OCI-LY3 (cell line): ENCODE results near the gene PJVK.

Source experiments
- H2AFZ ChIP-seq: fragments of 200-600, 300-600 bp; shearing (Covaris generic); 2 replicates; pipeline ENCODE4 v1.6.0; 2014; ENCODE audit warnings: antibody characterized with exemption, low read depth, low read length
- H3K27ac ChIP-seq: fragments of 200-600, 300-600 bp; sonication (generic); 2 replicates; pipeline ENCODE4 v1.5.1; 2014; ENCODE audit warnings: mild to moderate bottlenecking, low read length, moderate library complexity, mixed read lengths
- H3K27me3 ChIP-seq: fragments of 200-600, 300-600 bp; sonication (generic); 2 replicates; pipeline ENCODE4 v1.6.1; 2014; ENCODE audit warnings: low read depth, low read length, mixed read lengths
- H3K36me3 ChIP-seq: fragments of 200-600, 300-600 bp; sonication (generic); replicated peaks from 2 replicates; pipeline ENCODE3; 2014; ENCODE audit warnings: low read depth, low read length, mixed read lengths
- H3K4me1 ChIP-seq: fragments of 300-600, 200-600 bp; sonication (generic); 2 replicates; pipeline ENCODE4 v1.6.1; 2014; ENCODE audit warnings: low read length, mixed read lengths
- H3K4me2 ChIP-seq: fragments of 200-600, 300-600 bp; sonication (generic); 2 replicates; pipeline ENCODE4 v1.6.1; 2014; ENCODE audit warnings: low read length, mixed read lengths
- H3K4me3 ChIP-seq: fragments of 300-600, 200-600 bp; sonication (generic); 2 replicates; pipeline ENCODE4 v1.5.1; 2014; ENCODE audit warnings: antibody characterized with exemption, mild to moderate bottlenecking, low read length, moderate library complexity
- H3K79me2 ChIP-seq: fragments of 300-600, 200-600 bp; shearing (Covaris generic); 2 replicates; pipeline ENCODE4 v1.6.1; 2014; ENCODE audit warnings: mild to moderate bottlenecking, low read length, mixed read lengths
- H3K9ac ChIP-seq: fragments of 300-600, 200-600 bp; shearing (Covaris generic); 2 replicates; pipeline ENCODE4 v1.6.0; 2014; ENCODE audit warnings: mild to moderate bottlenecking, low read length, moderate library complexity
- H3K9me3 ChIP-seq: fragments of 200-600, 300-600 bp; shearing (Covaris generic); 2 replicates; pipeline ENCODE4 v1.6.1; 2014; ENCODE audit warnings: low read length, mixed read lengths; ENCODE audit not compliant: insufficient read depth
- H4K20me1 ChIP-seq: fragments of 200-600, 300-600 bp; sonication (generic); 2 replicates; pipeline ENCODE4 v1.6.1; 2016; ENCODE audit warnings: low read length, mixed read lengths; ENCODE audit not compliant: insufficient read depth
- EZH2phosphoT487 ChIP-seq: fragments of 200-600 bp; shearing (Covaris generic); IDR thresholded peaks from 2 replicates; pipeline ENCODE4 v1.6.1; 2018; ENCODE audit warnings: antibody characterized with exemption, mixed run types, low read depth
- TF ChIP-seq, protein P1 (sequence below): fragments of 200-600, 300-600 bp; sonication (generic); IDR thresholded peaks from 2 replicates; pipeline ENCODE4 v1.5.1; 2014; ENCODE audit warnings: antibody characterized with exemption, low read length, low read depth

The PJVK gene

GRCh38 chr2:178429336-178429735, 21.8 kb upstream of the PJVK start:
- Histone ChIP-seq H3K4me1 (no peaks in the 10 kb centered on the region), H3K79me2 (no peaks in the 10 kb centered on the region), H3K9ac (no peak overlapping the region), H2AFZ (no peak overlapping the region), H3K9me3 (no peaks in the 10 kb centered on the region), H4K20me1 (no peaks in the 10 kb centered on the region), H3K36me3 (peaks cover 83% of the 10 kb centered on the region), H3K27me3 (no peaks in the 10 kb centered on the region), H3K4me3 (no peak overlapping the region), H3K4me2 (no peak overlapping the region), H3K27ac (no peak overlapping the region)
- TF ChIP-seq EZH2phosphoT487, result no peak
- TF ChIP-seq, protein P1, sequence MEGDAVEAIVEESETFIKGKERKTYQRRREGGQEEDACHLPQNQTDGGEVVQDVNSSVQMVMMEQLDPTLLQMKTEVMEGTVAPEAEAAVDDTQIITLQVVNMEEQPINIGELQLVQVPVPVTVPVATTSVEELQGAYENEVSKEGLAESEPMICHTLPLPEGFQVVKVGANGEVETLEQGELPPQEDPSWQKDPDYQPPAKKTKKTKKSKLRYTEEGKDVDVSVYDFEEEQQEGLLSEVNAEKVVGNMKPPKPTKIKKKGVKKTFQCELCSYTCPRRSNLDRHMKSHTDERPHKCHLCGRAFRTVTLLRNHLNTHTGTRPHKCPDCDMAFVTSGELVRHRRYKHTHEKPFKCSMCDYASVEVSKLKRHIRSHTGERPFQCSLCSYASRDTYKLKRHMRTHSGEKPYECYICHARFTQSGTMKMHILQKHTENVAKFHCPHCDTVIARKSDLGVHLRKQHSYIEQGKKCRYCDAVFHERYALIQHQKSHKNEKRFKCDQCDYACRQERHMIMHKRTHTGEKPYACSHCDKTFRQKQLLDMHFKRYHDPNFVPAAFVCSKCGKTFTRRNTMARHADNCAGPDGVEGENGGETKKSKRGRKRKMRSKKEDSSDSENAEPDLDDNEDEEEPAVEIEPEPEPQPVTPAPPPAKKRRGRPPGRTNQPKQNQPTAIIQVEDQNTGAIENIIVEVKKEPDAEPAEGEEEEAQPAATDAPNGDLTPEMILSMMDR, result no peak

DNA sequence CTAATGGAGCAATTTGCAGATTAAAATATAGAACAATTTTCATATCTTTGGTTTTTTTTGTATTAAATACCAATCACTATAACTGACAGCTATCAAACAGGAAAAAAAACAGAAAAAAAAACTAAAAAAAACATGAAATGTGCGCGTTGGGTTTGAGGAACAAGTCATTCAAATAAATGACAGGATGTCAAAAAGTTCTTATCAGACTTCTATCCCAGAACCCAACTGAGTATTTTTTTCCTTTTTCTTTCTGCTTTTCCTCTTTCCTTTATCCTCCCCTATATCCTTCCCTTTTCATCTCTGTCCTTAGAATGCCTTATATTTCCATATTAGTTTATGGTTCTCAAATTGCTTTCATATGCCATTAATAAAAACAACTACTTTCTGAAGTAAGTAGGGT, 14.5 kb upstream of the PJVK start:
- Histone ChIP-seq H3K4me1 (no peaks in the 10 kb centered on the region), H3K9ac (no peak overlapping the region), H3K27me3 (no peaks in the 10 kb centered on the region), H3K79me2 (no peaks in the 10 kb centered on the region), H3K27ac (no peak overlapping the region), H3K9me3 (no peaks in the 10 kb centered on the region), H3K4me3 (no peak overlapping the region), H3K4me2 (no peak overlapping the region), H2AFZ (no peak overlapping the region), H3K36me3 (peaks cover 66% of the 10 kb centered on the region), H4K20me1 (no peaks in the 10 kb centered on the region)
- no peak for TF ChIP-seq EZH2phosphoT487
- TF ChIP-seq, protein P1, result no peak

DNA sequence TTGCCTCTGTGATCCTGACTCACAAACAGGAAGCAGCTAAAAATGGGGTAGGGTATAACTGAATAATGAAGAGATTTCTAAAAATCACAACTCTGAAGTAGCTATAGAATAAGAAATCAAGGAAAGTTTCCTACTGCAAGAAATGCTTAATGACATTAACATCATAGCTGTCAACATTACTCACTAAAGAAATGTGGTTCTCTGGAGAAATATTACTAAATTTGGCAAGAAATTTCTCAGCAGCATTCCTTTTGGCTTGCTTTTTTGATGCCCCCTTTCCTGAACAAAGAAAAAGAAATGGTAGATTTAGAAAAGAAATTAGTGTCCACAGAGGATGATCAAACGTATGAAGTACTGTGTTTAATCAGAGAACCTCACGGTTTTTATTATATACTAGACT, 9.8 kb upstream of the PJVK start:
- H3K4me3 ChIP-seq, result no peak overlapping the region
- no peak overlapping the region for H2AFZ ChIP-seq
- peaks cover 60% of the 10 kb centered on the region for H3K36me3 ChIP-seq
- H3K27me3 ChIP-seq, result no peaks in the 10 kb centered on the region
- H4K20me1 ChIP-seq, result no peaks in the 10 kb centered on the region
- no peak overlapping the region for H3K4me2 ChIP-seq
- no peak overlapping the region for H3K9ac ChIP-seq
- no peaks in the 10 kb centered on the region for H3K79me2 ChIP-seq
- TF ChIP-seq EZH2phosphoT487, result no peak
- TF ChIP-seq, protein P1, result no peak
- no peak overlapping the region for H3K27ac ChIP-seq
- H3K4me1 ChIP-seq, result 0 out of 2 replicates have a peak, but pooled peaks cover 4% of the 10 kb centered on the region
- H3K9me3 ChIP-seq, result no peaks in the 10 kb centered on the region

DNA sequence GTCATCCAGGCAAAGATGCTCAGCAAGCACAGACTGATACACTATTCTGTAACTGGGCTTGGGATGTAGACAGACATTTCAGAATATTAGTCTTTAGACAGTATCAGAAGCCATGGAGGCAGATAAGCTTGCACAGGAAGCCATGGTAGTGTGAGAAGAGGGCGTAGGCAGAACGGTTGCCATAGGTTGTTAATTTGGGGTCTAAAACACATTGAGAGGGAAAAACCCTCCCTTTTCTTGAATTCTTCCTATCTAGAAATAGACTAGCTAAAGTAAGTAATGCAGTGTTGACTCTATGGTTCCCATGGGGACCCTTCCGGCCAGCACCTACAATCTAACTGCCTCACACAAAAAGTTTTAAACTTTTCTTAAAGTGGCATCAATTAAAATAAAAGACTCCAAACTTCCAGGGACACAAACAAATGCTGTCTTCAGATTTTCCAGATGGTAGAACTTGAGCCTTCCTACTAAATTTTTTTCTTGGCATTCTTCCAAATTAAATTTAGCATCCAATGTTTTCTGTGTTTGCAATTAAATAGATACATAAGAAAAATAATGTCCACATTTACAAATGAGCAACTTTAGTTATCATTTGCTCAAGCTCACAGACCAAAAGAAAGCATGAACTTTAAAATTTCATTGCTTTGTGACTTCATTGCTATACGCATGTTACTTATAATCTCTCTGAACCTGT, 2.1 kb upstream of the PJVK start:
- peaks cover 17% of the 10 kb centered on the region for H3K4me1 ChIP-seq
- H3K4me2 ChIP-seq, result peak overlapping the region; percentile 92
- H3K9me3 ChIP-seq, result no peaks in the 10 kb centered on the region
- H3K4me3 ChIP-seq, result peak overlapping the region; percentile 91
- peak overlapping the region; percentile 89 for H3K9ac ChIP-seq
- no peaks in the 10 kb centered on the region for H3K27me3 ChIP-seq
- H3K27ac ChIP-seq, result peak overlapping the region; percentile 85
- peaks cover 27% of the 10 kb centered on the region for H3K79me2 ChIP-seq
- H3K36me3 ChIP-seq, result peaks cover 35% of the 10 kb centered on the region
- peaks cover 18% of the 10 kb centered on the region for H4K20me1 ChIP-seq
- no peak for TF ChIP-seq EZH2phosphoT487
- TF ChIP-seq, protein P1, result no peak
- H2AFZ ChIP-seq, result no peak overlapping the region
